Activated CD8-positive, alpha-beta memory T cell treated with anti-CD3 and anti-CD28 coated beads, Interleukin-2, amount 50 U/mL, for 48 hours (primary cell): ENCODE results near the gene SYT6.
"Not testable (repeated sequence)": the region's sequence is repeated elsewhere in the genome, so short reads cannot be mapped to it uniquely, and the experiment has no call there.

Experiments used
- DNase-seq: peaks from one replicate; pipeline ENCODE4 v3.0.0-alpha.2; 2020

The SYT6 gene

DNA sequence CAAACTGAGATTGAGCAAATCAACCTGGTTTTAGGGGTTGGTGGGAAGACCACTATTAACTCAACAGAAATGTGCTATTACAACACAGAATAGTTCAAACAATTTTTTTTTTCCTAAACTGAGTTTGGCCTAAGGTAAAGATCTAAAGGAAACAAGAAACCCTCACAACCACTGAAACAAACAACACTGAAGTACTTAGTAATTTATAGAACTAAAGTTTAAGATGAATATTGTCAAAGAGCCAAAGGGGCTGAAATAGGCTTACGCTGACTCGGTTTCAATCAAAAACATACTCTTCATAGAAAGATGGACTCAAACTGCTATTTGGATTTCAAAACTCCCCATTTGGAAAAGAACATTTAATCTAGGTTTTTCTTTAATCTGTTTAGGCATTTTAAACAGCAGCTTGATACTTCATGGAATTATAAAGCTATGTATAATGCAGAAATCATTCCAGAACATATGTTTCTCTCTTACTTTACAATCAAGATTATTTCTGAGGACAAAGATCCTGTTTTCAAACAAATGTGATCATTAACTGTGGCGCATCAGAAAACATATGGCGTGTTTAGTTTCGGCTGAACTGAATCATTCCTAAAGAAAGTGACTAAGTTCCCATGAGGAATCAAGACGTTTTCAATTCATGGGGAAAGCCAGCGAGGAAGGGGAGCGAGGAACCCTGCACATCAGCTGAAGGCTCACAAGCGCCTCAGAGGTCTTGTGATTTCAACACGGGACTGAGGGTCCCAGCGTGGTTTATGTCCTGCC lies 62.7 kb downstream of the SYT6 start:
- DNase-seq: no peak

DNA sequence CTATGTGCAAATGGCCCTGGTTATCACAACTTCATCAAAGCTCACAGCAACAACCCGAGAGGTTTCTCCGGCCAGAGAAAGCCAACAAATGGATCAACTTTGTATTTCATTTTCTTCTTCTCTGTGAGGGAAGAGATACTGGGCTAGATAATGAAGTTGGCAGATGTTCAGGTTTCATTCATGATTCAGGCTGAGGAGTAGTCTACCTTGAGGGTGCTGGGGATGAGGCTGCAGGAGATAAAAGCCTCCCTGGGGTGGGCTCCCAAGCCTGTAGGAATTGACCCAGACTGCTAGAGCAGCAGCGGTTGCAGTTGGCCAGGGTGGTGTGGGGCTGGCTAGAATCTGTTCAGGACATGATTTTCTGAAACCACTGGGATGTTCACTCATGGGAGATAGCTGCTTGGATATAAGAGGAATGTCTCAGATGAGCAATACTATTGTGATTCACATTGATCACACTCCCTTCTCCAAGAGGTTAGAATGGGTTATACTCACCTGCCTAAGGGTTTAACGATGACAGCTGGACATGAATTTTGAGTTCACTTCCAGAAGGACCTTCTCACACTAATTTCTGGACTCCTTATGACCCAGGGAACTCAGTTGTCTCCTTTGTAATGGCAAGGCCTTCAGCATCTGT lies 64.0 kb downstream of the SYT6 start:
- no peak for DNase-seq

DNA sequence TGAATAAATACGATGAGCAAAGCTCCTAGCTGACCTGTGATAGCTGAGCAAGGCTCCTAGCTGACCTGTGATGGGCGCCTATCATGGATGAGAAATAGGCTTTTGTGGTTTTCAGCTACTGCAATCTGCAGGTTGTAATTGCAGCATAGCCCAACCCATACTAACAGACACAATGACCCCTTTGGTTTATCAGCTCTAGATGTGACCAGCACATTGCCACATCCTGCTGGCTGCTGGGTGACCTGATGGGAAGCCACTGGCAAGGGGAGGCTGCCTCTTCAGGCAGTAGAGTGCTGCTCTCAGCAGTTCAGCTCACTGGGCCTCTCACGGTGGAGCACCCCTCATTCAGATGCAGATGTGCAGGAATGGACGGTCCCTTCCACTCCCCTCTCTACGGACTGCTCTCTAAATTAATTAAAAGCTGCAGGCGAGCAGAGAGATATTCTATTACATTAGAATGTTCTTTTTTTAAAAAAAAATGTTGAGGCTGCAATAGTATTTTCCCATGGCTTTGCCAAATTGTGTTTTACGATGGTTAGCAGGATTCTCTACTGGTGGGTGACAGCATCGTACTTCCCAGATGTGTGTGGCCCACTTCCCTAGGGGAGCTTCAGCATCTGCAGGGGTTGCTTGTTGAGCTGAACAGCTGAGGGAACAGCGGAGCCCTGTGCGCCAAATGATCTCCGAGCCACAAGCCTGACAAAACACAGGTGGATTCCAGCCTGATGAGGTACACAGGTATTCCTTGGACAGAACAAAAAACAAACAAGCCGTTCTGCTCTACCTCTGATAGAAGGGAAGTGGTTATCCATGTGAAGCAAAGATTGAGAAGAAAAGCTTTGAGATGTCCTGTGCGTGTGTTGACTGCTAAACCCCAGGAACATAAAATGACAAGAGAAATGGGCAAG lies 65.0 kb downstream of the SYT6 start:
- DNase-seq: no peak

DNA sequence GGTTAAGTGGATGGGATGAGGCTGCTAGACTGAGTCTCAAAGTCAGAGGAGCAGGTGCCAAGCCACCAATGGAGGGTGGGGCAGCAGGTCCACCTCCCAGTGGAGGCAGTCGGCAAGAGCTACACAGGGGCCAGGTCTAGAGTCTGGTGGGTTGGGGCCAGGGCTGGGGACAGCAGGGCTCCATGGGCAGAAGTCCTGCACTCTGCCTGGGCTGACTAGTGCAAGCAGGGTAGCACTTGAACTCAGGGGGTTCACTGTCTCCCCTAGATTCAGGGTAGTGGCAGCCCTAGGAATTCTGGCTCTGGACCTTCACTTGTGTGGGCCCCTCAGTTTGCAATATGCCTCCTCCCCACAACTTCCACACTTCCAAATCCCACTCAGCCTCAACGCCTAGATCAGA lies 66.2 kb downstream of the SYT6 start:
- no peak for DNase-seq

DNA sequence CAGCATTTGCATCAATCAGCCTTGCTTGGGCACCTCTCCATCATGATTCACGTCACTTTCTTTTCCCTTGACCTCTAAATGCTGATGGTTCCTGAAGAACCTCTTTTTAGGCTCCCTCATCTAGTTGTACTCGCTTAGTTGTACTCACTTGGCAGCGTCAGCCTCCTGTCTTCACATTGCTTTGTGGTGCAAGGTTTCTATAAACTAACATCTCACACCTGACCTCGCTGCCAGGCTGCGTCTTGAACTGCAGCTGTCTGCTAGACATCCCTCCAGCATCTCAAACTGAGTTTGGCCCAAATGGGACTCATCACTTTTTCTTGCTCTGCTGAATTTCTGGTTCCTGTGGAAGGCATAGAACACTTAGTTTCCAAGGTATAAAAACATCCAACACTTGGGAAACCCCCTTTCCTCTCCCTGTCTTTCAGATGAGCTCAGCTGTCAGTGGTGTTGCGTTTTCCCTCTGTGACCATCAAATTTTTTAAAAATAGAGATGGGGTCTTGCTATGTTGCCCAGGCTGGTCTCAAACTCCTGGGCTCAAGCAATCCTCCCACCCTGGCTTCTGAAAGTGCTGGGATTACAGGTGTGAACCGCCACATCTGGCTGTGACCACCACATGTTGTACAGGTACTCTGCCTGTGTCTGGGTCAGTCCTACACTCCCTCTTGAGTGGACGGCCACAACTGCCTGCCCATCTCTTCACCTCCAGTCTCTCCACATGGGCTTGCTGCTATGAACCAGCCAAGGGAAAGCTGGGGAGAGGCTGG lies 66.9 kb downstream of the SYT6 start:
- no peak for DNase-seq

DNA sequence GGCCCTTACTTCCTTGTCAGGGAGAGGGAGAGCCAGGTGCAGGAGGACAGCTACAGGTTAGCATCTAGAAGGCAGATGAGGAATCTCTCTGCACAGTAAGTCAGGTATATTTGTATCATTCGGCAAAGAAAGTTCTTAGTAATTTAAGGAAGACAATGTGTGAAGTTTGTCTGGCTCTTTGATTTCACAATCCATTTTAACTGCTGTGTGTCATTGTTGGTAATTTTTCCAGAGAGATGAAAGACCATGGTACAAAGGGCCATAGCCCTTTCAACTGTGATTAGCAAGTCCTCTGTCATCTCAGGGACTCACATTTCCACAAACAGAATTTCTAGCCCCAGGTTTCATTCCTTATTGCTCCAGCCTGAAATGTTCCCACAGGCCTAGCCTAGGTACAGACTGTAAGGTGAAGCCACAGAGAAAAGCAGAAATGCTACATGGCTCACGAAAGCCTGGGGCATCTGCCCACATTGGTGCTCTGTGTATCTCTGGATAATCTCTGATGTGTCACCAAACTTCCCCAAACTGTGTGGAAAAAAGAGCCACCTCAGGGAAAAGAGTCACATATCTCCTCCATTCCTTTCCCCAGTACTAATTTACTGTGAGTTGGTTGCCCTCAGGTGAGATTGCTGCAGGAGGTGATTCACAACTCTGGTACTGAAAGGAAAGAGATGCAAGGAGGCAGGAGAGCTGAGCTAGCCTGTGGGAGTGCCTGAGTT lies 70.6 kb downstream of the SYT6 start:
- DNase-seq: no peak

DNA sequence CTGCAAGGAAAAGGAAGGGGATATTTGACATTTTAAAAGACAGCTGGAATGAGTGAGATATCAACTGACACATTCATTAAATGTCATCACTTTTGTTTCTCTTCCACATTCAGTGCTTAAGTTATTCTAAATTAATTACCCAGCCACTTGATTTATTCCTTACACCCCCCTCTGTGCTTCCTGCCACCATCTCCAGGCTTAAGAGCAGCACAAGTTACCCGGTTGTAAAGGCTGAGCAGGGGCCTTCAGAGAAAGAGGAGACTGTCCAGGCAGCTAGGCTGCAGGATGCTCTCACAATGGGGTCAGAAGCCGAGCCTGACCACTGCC lies 71.4 kb downstream of the SYT6 start:
- no peak for DNase-seq

DNA sequence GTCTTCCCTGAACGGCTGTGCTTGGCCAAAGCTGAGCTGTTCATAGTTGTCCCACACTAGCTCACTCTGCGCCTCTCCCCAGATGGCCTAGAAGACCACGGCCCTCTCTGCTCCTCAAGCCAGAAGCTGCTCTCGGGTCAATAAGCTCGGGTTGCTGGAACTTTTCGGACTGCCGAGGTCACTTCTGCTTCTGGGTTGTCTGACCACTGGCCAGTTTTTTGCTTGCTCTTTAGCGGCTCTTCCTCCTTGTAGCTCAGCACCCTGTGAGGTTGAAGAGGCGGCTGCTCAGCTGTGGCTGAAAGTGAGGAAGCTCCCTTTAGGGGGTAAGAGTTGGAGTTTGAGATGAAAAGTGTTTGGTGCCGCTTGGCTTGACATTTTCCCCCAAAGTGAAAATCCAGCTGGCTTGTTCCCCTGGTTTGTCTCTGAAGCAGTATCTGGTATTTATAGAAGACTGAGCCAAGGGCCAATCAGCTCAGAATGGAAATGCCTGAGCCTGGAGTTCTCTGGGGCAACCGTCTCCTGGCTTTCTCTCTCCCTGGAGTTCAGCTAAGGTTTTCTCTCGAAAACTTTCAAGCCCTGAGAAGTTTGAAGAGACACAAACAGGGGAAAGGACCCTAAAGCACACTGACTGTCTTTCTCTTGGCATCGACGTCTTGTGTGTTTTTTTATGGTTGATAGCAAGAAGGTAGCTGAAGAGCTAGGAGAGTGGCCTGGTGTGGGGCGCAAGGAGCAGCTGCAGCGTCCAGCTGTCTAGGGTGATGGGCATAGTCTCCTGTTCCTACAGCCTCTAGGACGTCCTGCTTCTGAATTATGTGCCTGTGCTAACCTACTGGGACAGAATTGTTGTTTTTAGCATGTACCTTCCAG lies 72.0 kb downstream of the SYT6 start:
- DNase-seq: no peak

DNA sequence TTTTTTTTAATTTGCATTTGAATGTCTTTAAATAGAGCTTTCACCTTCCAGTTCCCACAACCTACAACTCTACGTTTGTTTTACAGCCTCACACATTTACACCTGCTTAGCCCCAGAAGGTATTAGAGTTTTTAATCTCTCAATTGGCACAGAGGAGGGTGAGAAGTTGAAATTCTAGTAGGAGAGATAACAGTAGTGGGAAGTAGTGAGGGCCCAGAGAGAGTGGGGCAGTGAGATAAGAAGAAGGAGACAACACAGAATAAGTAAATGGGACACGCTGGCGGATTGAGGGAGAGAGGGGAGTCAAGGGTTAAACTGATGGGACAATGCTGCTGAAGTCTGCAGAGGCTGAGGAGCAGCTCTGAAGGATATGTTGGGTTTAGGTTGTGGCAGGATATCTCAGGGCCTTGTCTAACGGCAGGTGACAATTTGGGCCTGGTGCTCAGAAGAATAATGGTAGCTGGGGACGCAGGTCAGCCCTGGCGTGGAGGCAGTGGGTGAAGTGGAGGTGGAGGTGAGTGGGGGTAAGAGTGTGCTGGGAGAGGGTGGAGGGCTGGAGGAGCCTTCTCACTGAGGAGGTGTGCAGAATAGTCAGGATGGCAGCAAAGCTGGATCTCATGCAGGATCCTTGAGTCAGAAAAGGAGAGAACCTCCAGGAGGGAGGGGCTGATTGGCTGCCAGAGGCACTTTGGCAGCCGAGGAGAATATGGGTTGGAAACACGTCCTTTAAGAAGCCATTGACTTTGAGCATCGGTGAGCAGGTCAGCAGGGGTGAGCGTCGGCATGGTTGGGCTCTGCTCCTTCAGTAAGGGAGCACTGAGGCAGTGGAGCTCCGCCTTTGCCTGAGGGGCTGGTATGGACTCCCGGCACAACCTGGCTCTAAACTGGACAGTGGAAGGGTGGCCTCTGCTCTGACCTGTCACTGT lies 72.9 kb downstream of the SYT6 start:
- DNase-seq: no peak

DNA sequence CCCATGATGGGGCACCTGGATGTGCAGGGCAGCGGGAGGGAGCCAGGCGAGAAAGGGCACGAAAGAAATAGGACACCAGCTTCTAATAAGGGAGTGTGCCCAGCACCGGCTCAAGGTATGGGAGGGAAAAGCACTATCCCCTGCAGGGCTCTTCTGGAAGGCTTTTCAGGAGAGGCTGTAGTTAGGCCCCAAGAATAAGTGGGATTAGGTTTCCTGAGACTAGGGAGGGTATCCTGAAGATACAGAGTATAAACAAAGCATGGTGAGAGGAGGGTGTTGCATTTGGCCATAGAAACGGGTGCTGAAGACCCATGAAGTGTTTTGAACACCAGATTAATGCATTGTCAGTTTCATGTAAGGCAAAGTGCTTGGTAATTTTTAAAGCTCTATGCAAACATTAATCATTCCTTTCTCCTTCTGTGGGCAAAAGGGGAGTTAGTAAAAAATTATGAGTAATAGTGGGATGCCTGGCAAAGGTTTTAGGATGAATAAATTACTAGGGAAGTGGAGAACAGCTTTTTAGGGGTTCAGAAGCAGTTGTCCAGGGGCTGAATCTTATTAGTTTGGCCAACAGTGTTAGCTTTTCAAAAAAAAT lies 74.0 kb downstream of the SYT6 start:
- no peak for DNase-seq

DNA sequence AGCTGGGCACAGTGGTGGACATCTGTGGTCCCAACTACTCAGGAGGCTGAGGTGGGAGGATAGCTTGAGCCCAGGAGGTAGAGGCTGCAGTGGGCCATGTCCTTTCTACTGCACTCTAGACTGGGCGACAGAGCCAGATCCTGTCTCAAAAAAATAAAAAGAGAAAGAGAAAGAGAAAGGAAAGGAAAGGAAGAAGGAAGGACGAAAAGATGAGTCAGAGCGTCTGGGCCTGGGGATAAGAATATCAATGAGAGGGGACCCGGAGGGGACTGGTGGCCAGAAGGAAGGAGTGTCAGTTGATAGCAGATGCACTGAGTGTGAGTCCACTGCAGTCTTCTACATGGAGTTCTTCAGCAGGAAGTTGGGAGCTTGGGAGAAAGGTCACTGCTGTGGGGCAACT lies 75.6 kb downstream of the SYT6 start:
- DNase-seq: no peak

DNA sequence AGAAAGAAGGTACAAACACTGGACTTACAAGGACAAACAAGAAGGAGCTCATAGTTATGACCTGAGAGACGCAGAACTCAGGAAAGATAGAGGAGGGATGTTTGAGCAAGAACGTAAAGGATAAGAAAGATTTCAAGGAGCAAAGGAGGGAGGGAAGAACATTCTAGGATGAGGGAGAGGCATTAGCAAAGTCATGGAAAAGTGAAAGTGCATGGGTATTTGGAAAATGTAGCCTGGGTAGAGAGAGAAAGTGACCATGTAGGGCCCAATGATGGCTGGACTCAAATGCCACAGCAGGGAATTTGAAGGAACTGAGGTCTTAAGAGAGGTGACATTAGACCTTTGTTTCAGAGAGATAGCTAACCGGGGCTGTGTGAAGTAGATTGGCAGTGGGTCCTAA lies 76.5 kb downstream of the SYT6 start:
- no peak for DNase-seq

DNA sequence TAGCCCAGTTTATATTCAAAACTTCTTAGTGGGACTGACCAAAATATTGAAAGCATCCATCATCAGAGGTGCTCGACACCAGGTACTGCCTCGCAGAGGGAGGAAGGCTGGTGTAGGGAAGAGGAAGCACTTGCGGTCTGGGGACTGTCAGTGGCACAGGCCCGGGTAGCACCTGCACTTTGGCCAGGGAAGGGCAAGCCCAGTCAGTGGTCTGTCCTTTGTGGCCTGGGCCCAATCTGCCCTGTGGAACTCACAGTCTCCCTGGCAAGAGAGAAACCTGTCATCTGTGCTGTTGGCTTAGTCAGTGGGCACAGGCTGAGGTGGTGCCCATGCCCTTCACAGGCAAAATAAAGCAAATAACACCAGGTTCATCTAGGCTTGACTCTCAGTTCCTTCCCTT lies 77.4 kb downstream of the SYT6 start:
- DNase-seq: no peak

DNA sequence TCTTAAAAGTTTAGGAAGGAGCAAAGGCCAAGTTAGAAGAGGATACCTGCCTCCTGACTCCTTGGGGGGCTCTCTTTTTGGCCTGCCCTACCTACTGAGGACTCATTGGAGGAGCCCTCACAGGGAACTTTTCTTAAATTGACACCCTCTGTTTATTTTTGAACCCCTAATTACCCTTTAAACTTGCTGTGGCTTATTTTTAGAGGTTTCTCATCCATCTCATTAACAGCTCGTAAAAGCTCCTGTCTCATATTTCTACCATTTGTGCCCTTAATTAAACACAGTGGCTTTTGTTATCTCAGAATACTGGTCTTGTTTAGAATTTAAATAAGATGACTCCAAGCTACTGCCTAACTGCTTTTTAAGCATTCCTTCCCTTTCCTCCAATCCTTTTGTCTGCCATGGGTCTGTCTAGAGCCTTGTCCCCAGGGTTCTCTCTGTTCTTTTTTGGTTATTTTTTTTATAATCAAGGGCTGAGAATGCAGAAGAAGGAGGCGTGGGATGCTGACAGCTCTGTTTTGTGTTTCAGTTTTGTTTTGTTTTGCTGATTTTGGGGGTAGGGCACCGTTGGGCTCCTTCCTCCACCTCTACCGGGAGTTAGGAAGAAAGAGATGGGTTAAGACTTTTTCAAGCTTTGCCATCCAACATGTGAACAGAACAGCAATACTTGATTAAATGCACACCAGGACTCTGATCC lies 78.0 kb downstream of the SYT6 start:
- DNase-seq: no peak

DNA sequence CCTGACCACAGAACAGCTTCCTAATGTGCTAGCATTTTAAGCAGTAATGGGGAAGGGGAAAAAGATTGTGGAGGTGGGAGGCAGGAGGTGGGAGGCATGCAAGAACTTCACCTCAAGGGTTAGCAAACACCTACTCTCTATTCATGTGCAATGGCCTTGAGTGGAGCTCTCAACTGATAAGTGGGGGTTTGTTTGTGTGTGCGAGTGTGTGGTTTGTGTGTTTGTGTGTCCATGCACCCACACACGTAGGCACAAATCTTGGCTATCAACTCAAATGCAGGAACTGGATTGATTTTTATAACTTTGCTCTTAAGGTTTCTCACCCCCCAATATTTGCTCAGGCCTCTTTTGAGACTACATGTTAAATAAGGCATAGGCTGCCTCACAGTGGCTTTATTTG lies 78.6 kb downstream of the SYT6 start:
- DNase-seq: no peak

DNA sequence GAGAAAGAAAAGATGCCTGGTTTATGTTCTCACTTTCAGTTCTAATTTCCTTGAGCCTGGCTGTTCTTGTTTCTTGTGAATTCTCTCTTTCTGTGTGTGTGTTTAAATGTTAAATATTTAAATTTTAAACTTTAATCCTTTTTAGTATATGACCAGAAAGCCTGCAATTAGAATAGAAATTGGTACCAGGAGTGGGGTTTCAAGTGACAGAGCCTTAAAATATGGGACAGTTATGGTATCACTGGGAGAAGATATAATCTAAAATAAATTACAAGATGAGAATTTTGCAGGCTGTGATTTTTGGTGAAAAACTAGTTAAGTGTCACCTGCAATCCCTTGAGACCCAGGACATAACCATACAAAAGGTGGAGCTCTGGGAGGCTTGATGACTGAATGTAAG lies 81.4 kb downstream of the SYT6 start:
- DNase-seq: no peak

DNA sequence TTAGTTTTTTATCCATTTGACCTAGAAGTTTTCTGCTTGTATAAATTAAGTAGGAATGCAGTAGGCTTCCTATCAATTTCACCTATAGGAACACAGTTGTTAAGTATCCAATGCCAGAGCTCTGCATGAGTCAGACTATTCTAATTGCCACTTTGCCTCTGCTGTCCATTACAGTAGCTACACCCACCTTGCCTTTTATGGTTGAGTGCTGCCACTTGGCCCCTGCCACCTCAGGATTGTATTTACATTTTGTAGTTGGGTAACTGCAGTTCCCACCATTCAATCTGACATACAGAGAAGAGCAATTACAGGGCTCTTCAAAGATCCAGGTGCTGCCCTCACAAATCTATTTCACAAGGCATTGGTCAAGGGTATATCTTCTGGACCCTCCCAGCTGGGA lies 83.9 kb downstream of the SYT6 start:
- not testable (repeated sequence) for DNase-seq

DNA sequence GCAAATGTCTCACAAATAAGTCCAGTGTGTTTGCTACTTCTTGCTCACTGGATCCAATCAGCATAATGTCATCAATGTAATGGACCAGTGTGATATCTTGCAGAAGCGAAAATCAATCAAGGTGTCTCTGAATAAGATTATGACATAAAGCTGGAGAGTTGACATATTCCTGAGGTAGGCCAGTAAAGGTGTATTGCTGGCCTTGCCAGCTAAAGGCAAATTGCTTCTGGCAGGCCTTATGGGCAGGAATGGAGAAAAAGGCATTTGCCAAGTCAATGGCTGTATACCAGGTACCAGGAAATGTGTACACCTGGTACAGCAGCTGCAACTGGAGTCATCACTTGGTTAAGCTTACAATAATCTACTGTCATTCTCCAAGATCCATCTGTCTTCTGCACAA lies 85.0 kb downstream of the SYT6 start:
- DNase-seq: not testable (repeated sequence)

DNA sequence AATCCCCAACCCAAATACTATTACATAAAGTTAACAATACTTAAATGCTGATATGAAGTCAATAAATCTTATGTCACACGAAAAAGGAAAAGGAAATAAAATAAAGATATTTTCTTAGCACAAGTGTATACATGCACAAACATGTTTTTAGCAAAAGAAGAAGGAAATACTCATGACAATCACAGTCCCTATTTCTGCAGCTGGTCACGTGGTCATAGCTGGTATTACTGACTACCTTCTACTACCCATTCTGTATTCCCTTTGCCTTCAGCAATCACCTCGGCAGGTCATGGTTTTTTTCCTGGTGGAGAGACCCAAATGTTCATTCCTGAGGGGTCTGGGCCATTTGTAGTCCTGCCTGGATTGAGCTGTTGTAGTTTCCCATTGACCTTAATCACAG lies 88.0 kb downstream of the SYT6 start:
- not testable (repeated sequence) for DNase-seq
